ENCODE measurements around the gene KIF4B. TPM values are rescaled to one million over a fixed set of nuclear protein-coding genes. Genes with fewer than 3 reads are reported as not detected.

KIF4B gene
- total RNA-seq, 4 donors from 2014 or later: 0.07 TPM; not detected in 3

DNA sequence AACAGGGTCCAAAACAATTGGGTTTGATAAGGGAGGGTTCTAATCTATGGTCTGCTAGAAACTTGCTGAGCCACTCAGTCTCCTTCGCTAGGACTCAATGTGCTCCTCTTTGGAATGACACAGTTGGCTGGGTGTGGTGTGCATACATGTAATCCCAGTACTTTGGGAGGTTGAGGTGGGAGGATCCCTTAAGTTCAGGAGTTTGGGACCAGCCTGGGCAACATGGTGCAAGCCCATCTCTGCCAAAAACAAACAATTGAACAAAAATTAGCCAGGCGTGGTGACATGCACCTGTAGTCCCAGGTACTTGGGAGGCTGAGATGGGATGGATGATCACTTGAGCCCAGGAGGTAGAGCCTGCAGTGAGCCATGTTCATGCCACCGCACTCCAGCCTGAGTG, 2.7 kb upstream of the KIF4B start:
- TF ChIP-seq, protein P1, sequence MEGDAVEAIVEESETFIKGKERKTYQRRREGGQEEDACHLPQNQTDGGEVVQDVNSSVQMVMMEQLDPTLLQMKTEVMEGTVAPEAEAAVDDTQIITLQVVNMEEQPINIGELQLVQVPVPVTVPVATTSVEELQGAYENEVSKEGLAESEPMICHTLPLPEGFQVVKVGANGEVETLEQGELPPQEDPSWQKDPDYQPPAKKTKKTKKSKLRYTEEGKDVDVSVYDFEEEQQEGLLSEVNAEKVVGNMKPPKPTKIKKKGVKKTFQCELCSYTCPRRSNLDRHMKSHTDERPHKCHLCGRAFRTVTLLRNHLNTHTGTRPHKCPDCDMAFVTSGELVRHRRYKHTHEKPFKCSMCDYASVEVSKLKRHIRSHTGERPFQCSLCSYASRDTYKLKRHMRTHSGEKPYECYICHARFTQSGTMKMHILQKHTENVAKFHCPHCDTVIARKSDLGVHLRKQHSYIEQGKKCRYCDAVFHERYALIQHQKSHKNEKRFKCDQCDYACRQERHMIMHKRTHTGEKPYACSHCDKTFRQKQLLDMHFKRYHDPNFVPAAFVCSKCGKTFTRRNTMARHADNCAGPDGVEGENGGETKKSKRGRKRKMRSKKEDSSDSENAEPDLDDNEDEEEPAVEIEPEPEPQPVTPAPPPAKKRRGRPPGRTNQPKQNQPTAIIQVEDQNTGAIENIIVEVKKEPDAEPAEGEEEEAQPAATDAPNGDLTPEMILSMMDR (IDR thresholded peaks at IDR 0.05): no peak
- TF ChIP-seq POLR2A (IDR thresholded peaks at IDR 0.05): no peak
- DNase-seq: no peak
- Histone ChIP-seq H3K9me3 (no peaks in the 10 kb centered on the region), H3K27me3 (no peaks in the 10 kb centered on the region), H3K4me1 (no peaks in the 10 kb centered on the region), H3K4me3 (no peak overlapping the region), H3K27ac (no peak overlapping the region), H3K36me3 (no peaks in the 10 kb centered on the region)
- intact Hi-C loops (cut with DNase I; ENCODE audit: low total_unique reads): no loop called here

DNA sequence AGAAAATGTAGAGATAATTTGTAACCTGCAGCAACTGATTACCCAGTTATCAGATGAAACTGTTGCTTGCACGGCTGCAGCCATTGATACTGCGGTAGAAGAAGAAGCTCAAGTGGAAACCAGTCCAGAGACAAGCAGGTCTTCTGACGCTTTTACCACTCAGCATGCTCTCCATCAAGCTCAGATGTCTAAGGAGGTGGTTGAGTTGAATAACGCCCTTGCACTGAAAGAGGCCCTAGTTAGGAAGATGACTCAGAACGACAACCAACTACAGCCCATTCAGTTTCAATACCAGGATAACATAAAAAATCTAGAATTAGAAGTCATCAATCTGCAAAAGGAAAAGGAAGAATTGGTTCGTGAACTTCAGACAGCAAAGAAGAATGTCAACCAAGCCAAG, 1.7 kb downstream of the KIF4B start:
- intact Hi-C loops (cut with DNase I; ENCODE audit: low total_unique reads): no loop called here
- DNase-seq: no peak
- Histone ChIP-seq H3K4me1 (no peaks in the 10 kb centered on the region), H3K4me3 (no peak overlapping the region), H3K27me3 (no peaks in the 10 kb centered on the region), H3K9me3 (no peaks in the 10 kb centered on the region), H3K36me3 (no peaks in the 10 kb centered on the region), H3K27ac (no peak overlapping the region)
- TF ChIP-seq, protein P1 (IDR thresholded peaks at IDR 0.05): no peak
- no peak for TF ChIP-seq POLR2A (IDR thresholded peaks at IDR 0.05)

DNA sequence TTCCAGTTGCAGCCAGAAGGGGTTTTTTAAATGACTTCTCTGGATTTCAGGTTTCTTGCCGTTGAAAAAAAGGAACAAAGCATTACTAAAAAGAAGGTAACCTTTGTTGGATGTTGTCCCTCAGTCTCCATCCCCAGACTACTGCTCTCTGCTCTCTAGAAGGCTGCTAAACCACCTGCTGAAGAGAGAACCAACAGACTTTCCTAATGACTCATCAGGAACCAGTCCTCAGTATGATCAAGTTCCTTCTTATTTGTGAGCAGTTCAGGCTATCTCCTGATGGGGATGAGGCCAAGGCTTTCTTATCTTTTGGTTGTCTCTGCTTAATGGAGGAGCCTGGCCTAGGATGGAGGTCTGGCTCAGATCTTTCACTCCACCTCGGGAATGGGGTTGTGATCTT, 4.1 kb downstream of the KIF4B start:
- Histone ChIP-seq H3K9me3 (no peaks in the 10 kb centered on the region), H3K4me3 (no peak overlapping the region), H3K27ac (no peak overlapping the region), H3K27me3 (no peaks in the 10 kb centered on the region), H3K4me1 (no peaks in the 10 kb centered on the region), H3K36me3 (no peaks in the 10 kb centered on the region)
- intact Hi-C loops (cut with DNase I; ENCODE audit: low total_unique reads): no loop called here
- DNase-seq: no peak
- TF ChIP-seq, protein P1 (IDR thresholded peaks at IDR 0.05): no peak
- no peak for TF ChIP-seq POLR2A (IDR thresholded peaks at IDR 0.05)

DNA sequence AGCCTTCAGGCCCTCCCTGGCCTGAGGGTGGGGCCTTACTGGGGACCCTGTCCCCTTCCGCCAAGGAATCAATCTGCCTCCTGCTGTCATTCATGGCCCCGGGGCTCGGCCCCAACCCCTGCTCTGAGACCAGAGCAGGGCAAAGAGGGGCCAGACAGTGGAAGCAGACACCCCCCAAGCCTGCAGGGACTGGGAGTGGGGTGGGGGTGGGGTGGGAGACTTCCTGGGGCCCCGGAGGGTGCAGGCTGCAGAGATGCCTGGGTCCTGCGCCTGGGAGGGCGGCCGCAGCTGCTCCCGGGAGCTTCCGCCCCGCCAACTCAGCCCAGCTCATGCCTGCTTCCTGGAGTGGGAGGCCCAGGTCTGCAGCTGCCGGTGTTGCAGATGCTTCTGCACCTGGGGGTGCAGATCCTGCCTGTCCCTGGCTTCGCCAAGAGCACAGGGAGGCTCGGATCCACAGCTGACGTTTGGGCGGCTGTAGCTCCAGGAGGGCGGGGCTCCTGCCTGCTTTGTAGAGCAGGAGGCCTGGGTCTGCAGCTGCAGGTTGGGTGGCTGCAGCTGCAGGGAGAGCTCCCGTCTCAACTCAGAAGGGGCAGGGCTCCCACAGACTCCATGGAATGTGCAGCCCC, 6.2 kb downstream of the KIF4B start:
- no peak for TF ChIP-seq POLR2A (IDR thresholded peaks at IDR 0.05)
- TF ChIP-seq, protein P1 (IDR thresholded peaks at IDR 0.05): no peak
- H3K9me3 ChIP-seq: no peaks in the 10 kb centered on the region
- H3K27ac ChIP-seq: no peak overlapping the region
- no peak overlapping the region for H3K4me3 ChIP-seq
- DNase-seq: no peak
- no peaks in the 10 kb centered on the region for H3K36me3 ChIP-seq
- intact Hi-C loops (cut with DNase I; ENCODE audit: low total_unique reads): no loop called here
- no peaks in the 10 kb centered on the region for H3K4me1 ChIP-seq
- H3K27me3 ChIP-seq: no peaks in the 10 kb centered on the region

DNA sequence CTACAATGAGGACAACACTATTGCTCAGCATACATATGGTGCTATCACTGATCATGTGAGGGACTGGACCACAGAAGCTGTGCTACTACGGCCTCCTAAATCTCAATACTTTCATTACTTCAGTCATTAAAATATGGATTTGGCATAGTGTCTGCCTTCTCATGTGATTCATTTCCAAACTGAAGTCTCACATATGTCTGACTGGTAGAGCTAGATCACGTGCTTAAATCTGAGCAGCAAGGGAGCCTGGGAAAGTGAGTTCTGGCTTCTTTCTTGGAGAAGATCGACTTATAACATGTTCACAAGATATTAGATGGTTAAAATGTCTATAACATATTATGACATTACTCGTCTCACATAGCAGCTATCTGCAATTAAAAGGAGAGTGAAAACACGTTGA, 8.3 kb downstream of the KIF4B start:
- DNase-seq: no peak
- Histone ChIP-seq H3K36me3 (no peaks in the 10 kb centered on the region), H3K9me3 (no peaks in the 10 kb centered on the region), H3K4me3 (no peak overlapping the region), H3K4me1 (no peaks in the 10 kb centered on the region), H3K27me3 (no peaks in the 10 kb centered on the region), H3K27ac (no peak overlapping the region)
- intact Hi-C loops (cut with DNase I; ENCODE audit: low total_unique reads): no loop called here
- TF ChIP-seq, protein P1 (IDR thresholded peaks at IDR 0.05): no peak
- TF ChIP-seq POLR2A (IDR thresholded peaks at IDR 0.05): no peak
